Measurements from ENCODE around the gene KCTD4. TPM values are rescaled to one million over a fixed set of nuclear protein-coding genes. Genes with fewer than 3 reads are reported as not detected.

Gene KCTD4
- polyA plus RNA-seq, 1 donor (not counting 4 experiments of a cell fraction or from before 2014, with no cell fraction given): 0.39 TPM

DNA sequence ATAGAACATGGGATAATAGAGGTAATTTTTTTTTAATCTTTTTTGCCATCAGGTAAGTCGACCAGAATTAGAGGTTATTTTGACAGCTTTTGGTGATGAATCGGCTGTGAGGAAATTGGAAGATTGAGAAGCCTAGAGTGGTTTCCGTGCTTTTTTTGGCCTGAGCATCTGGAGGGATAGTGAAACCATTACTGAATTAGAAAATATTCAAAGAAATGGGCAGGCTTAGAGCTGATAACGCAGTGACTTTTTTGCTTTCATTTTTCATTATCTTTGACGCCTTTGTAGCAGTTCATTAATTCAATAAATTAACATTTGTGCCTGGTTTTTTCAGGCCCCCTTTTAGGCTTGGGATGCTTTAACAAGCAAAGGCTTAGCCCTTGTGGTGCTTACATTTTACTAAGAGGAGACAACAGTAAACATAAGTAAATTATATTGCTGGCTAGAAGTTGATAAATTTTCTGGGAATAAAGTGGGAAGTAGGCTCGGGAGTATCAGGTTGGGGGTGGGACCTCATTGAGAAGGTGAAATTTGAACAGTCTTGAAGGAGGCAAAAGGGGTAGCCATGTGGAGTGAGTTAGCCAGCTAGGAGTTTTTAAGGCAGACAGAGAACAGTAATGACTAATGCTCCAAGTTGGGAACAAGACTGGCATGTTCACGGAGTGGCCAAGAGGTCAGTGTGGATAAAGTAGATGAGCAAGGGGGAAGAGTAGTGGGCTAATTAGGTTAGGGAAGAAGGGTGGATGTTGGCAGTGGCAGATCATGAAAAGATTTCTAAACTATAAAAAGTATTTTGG, 44.1 kb downstream of the KCTD4 start:
- H2AFZ ChIP-seq (ENCODE audit: control insufficient read depth, low read length): no peak overlapping the region
- peaks cover 3% of the 10 kb centered on the region for H3K4me1 ChIP-seq (ENCODE audit: control insufficient read depth, extremely low read depth, insufficient read depth, low read length)
- FAIRE-seq: no peak
- dilution Hi-C loops (cut with MboI; ENCODE audit: extremely low pct_ligation_motif_present, low sequenced_read_pairs): no loop called here
- H3K9me1 ChIP-seq (ENCODE audit: control insufficient read depth, extremely low read depth, insufficient read depth, low read length): no peaks in the 10 kb centered on the region
- H3K36me3 ChIP-seq (ENCODE audit: control insufficient read depth in 2 of 2, extremely low read depth in 1 of 2, insufficient read depth in 2 of 2, low read length in 2 of 2): peaks cover 4 to 18% of the 10 kb centered on the region in 2 experiments
- no peak overlapping the region for H3K9ac ChIP-seq (ENCODE audit: control insufficient read depth, extremely low read depth, insufficient read depth, low read length)
- no peaks in the 10 kb centered on the region for H4K20me1 ChIP-seq (ENCODE audit: control insufficient read depth, extremely low read depth, insufficient read depth, low read length)
- no peak overlapping the region for H3K27ac ChIP-seq (ENCODE audit: control insufficient read depth, insufficient read depth, low read length)
- H3K79me2 ChIP-seq (ENCODE audit: control insufficient read depth, insufficient read depth, low read length): peaks cover 10% of the 10 kb centered on the region
- no peak overlapping the region for H3K4me2 ChIP-seq (ENCODE audit: control insufficient read depth, extremely low read depth, insufficient read depth, low read depth, low read length)
- DNase-seq (ENCODE audit: low read depth, low spot score): no peak
- TF ChIP-seq EZH2 (IDR thresholded peaks at IDR 0.05; ENCODE audit: low read length): no peak
- TF ChIP-seq, protein P1, sequence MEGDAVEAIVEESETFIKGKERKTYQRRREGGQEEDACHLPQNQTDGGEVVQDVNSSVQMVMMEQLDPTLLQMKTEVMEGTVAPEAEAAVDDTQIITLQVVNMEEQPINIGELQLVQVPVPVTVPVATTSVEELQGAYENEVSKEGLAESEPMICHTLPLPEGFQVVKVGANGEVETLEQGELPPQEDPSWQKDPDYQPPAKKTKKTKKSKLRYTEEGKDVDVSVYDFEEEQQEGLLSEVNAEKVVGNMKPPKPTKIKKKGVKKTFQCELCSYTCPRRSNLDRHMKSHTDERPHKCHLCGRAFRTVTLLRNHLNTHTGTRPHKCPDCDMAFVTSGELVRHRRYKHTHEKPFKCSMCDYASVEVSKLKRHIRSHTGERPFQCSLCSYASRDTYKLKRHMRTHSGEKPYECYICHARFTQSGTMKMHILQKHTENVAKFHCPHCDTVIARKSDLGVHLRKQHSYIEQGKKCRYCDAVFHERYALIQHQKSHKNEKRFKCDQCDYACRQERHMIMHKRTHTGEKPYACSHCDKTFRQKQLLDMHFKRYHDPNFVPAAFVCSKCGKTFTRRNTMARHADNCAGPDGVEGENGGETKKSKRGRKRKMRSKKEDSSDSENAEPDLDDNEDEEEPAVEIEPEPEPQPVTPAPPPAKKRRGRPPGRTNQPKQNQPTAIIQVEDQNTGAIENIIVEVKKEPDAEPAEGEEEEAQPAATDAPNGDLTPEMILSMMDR (optimal IDR thresholded peaks at IDR 0.05 in 1 of 3, IDR thresholded peaks at IDR 0.05 in 1 of 3, conservative IDR thresholded peaks at IDR 0.05 in 1 of 3; ENCODE audit: extremely low read depth in 1 of 3, insufficient read depth in 2 of 3, low read length in 3 of 3): no peak
- H3K9me3 ChIP-seq (ENCODE audit: control insufficient read depth, low read depth, low read length): no peaks in the 10 kb centered on the region
- no peak overlapping the region for H3K4me3 ChIP-seq (ENCODE audit: control insufficient read depth in 2 of 3, extremely low read depth in 1 of 3, insufficient read depth in 2 of 3, low read depth in 1 of 3, low read length in 3 of 3)
- H3K27me3 ChIP-seq (ENCODE audit: control insufficient read depth, extremely low read depth, insufficient read depth, low read length): no peaks in the 10 kb centered on the region

DNA sequence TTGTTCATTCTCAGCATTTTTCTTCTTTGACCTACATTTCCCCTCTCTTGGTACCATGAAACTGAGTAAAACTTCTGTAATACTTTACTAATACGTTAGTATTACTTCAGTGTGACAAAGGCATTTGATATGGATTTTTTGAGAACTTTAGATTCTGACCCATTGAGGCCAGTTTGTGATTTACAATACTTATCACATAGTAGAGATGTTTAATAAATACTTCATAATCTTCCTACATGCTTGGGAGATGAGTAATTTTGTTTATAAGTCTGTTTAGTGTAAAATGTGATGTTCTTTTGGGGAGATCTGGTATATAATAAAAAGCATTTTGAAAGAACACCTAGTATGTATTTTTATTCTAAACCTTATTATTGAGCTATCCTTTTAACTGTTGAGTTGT, 50.9 kb downstream of the KCTD4 start:
- Histone ChIP-seq H3K9me3 (ENCODE audit: control insufficient read depth, low read depth, low read length) (no peaks in the 10 kb centered on the region), H3K27me3 (ENCODE audit: control insufficient read depth, extremely low read depth, insufficient read depth, low read length) (no peaks in the 10 kb centered on the region), H3K9me1 (ENCODE audit: control insufficient read depth, extremely low read depth, insufficient read depth, low read length) (no peaks in the 10 kb centered on the region), H3K4me3 (ENCODE audit: control insufficient read depth in 2 of 3, extremely low read depth in 1 of 3, insufficient read depth in 2 of 3, low read depth in 1 of 3, low read length in 3 of 3) (no peak overlapping the region), H3K79me2 (ENCODE audit: control insufficient read depth, insufficient read depth, low read length) (peaks cover 50% of the 10 kb centered on the region), H3K27ac (ENCODE audit: control insufficient read depth, insufficient read depth, low read length) (no peak overlapping the region), H3K4me2 (ENCODE audit: control insufficient read depth, extremely low read depth, insufficient read depth, low read depth, low read length) (no peak overlapping the region), H3K36me3 (ENCODE audit: control insufficient read depth in 2 of 2, extremely low read depth in 1 of 2, insufficient read depth in 2 of 2, low read length in 2 of 2) (peaks cover 1 to 6% of the 10 kb centered on the region in 2 experiments), H3K9ac (ENCODE audit: control insufficient read depth, extremely low read depth, insufficient read depth, low read length) (no peak overlapping the region), H2AFZ (ENCODE audit: control insufficient read depth, low read length) (no peak overlapping the region), H4K20me1 (ENCODE audit: control insufficient read depth, extremely low read depth, insufficient read depth, low read length) (no peaks in the 10 kb centered on the region), H3K4me1 (ENCODE audit: control insufficient read depth, extremely low read depth, insufficient read depth, low read length) (no peaks in the 10 kb centered on the region)
- TF ChIP-seq, protein P1 (optimal IDR thresholded peaks at IDR 0.05 in 1 of 3, IDR thresholded peaks at IDR 0.05 in 1 of 3, conservative IDR thresholded peaks at IDR 0.05 in 1 of 3; ENCODE audit: extremely low read depth in 1 of 3, insufficient read depth in 2 of 3, low read length in 3 of 3): no peak
- no peak for TF ChIP-seq EZH2 (IDR thresholded peaks at IDR 0.05; ENCODE audit: low read length)
- no peak for FAIRE-seq
- dilution Hi-C loops (cut with MboI; ENCODE audit: extremely low pct_ligation_motif_present, low sequenced_read_pairs): no loop called here
- no peak for DNase-seq (ENCODE audit: low read depth, low spot score)

Data from keratinocyte (primary cell).